ENCODE results near the gene MPHOSPH9.

DNA sequence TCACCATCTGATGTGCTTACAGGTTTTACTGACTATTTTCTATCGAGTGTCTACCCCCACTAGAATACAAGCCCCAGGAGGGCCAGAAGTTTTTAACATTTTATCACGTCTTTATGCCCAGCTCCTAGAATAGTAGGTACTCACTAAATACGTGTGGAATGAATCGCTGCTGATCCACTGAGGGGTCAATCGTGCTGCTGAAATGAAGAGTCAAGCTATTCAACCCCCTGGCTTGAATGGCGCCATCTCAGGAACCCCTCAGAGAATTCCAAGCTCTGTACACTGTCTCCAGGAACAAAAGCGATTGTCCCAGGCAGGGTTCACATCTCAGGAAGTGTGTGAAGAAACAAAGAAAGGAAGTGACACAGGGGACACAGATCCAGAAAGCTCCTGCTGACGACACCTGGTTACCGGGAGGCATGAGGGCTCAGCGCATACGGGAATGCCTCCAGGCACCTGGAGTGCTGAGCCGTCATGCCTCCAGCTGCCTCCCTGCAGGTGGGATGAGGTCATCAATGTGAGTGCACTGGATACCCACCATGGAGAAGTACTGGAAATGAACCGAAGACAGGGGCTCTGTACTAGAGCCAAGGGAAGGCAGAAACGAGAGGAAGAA is 127.6 kb downstream of the MPHOSPH9 start:
- TF ChIP-seq POLR2A (IDR thresholded peaks at IDR 0.05), result no peak
- TF ChIP-seq, protein P1, sequence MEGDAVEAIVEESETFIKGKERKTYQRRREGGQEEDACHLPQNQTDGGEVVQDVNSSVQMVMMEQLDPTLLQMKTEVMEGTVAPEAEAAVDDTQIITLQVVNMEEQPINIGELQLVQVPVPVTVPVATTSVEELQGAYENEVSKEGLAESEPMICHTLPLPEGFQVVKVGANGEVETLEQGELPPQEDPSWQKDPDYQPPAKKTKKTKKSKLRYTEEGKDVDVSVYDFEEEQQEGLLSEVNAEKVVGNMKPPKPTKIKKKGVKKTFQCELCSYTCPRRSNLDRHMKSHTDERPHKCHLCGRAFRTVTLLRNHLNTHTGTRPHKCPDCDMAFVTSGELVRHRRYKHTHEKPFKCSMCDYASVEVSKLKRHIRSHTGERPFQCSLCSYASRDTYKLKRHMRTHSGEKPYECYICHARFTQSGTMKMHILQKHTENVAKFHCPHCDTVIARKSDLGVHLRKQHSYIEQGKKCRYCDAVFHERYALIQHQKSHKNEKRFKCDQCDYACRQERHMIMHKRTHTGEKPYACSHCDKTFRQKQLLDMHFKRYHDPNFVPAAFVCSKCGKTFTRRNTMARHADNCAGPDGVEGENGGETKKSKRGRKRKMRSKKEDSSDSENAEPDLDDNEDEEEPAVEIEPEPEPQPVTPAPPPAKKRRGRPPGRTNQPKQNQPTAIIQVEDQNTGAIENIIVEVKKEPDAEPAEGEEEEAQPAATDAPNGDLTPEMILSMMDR (IDR thresholded peaks at IDR 0.05), result no peak

Measured in gastroesophageal sphincter (tissue), 3 donors.